ENCODE data around the gene KCNK5. TPM values are rescaled to one million over a fixed set of nuclear protein-coding genes. Genes with fewer than 3 reads are reported as not detected.

KCNK5 gene, protein sequence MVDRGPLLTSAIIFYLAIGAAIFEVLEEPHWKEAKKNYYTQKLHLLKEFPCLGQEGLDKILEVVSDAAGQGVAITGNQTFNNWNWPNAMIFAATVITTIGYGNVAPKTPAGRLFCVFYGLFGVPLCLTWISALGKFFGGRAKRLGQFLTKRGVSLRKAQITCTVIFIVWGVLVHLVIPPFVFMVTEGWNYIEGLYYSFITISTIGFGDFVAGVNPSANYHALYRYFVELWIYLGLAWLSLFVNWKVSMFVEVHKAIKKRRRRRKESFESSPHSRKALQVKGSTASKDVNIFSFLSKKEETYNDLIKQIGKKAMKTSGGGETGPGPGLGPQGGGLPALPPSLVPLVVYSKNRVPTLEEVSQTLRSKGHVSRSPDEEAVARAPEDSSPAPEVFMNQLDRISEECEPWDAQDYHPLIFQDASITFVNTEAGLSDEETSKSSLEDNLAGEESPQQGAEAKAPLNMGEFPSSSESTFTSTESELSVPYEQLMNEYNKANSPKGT
- 0.65 and 0.76 TPM in 2 replicates for total RNA-seq

DNA sequence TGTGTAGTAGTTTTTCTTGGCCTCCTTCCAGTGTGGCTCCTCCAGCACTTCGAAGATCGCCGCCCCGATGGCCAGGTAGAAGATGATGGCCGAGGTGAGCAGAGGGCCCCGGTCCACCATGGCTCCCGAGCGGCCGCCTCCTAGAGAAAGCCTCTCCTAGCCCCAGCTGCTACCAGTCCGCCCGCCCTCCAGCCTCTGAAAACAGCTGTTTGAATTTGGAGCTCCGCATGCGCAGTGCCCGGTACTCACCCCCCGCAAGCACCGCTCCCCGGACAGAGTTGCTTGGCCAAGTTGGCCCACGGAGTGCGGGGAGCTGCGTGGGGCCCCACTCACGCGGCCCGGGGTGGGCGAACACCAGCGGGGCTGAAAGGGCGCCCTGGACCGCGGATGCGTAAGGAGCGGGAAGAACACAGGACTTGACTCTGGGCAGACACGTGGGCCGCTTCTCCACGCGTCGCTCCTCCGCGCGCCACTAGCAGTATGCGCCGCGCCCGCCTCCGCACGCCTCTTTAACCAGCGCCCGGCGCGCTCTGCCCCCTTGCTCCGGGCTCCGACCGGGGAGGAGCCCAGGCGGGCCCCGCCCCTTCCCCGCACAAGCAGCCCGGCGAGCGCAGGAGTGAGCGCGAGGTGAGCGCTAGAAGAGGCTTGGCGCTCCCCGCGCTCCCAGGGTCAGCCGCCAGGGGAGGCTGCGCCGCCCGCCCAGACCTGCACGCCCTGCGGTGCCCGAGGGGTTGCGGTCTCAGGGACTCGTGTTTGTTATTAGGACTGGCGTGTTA, at the start of gene KCNK5:
Gene KCNK5, minus strand, starts transcription at position 484 of the 776 bp plus-strand sequence. Its CDS starts 364 bp downstream, at position 120.

Other genes starting within 250 kb of the KCNK5 start
- not detected in 2 replicates for gene GLP1R, start 180.7 kb downstream of the KCNK5 start, total RNA-seq
- gene SAYSD1, start 114.3 kb downstream of the KCNK5 start, total RNA-seq, result 25.6 and 32.1 TPM in 2 replicates
- not detected in 2 replicates for gene KCNK17, start 84.9 kb upstream of the KCNK5 start, total RNA-seq
- not detected in 2 replicates for gene KCNK16, start 93.2 kb upstream of the KCNK5 start, total RNA-seq

All from articular chondrocyte of knee joint (primary cell).